Bronchial epithelial cell (primary cell): ENCODE measurements around the gene DOCK9. TPM values are rescaled to one million over a fixed set of nuclear protein-coding genes. Genes with fewer than 3 reads are reported as not detected.

Source experiments
- DNase-seq: peaks from one replicate; pipeline ENCODE4 v3.0.0-alpha.2; 2010; ENCODE audit warnings: low read depth
- FAIRE-seq: peaks from 2 replicates; lab custom pipeline; 2011; peaks lifted over from hg19 to GRCh38; lab: Jason Lieb, UNC
- H3K27me3 ChIP-seq: 2 replicates; pipeline ENCODE4 v1.5.1; 2011; ENCODE audit warnings: low read length; ENCODE audit not compliant: control insufficient read depth, insufficient read depth
- H3K36me3 ChIP-seq: 2 replicates; pipeline ENCODE4 v1.5.1; 2011; ENCODE audit warnings: low read length; ENCODE audit not compliant: control insufficient read depth, insufficient read depth
- H3K4me3 ChIP-seq: 2 replicates; pipeline ENCODE4 v1.5.1; 2011; ENCODE audit warnings: mild to moderate bottlenecking, low read depth, low read length, control low read depth
- CTCF ChIP-seq: IDR thresholded peaks from 2 replicates; pipeline ENCODE4 v1.5.1; 2011; ENCODE audit warnings: mild to moderate bottlenecking, moderate library complexity, low read length, control low read depth, inconsistent platforms; ENCODE audit not compliant: insufficient read depth, severe bottlenecking
- total RNA-seq: library from RNA; depleted of rRNA; stranded (reverse); fragments of >200 nt; gene quantifications from 2 replicates; pipeline ENCODE4 v1.2.1, GENCODE V29; 2014

The DOCK9 gene
- total RNA-seq, 1 donor from 2014 or later = 72.9 TPM

DNA sequence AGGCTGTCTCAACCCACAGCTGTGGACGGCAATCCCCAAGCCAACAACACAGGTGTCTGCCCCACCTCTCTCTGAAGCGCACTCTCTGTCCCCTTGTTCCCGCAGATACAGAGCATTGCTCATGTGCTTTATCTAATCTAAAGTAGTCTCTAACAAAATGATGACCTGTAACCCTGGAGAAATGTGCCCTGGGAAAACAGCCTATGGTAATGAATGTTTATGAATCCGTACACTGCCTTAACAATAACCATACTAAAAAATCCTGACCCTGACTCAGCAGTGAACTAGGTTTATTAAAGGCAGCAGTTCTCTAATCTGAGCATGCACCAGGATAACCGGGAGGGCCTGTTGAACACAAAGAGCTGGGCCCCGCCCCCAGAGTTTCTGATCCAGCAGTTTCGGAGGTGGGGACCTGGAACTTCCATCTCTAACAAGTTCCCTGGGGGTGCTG lies 174.7 kb downstream of the DOCK9 start:
- no peaks in the 10 kb centered on the region for H3K27me3 ChIP-seq
- FAIRE-seq = no peak
- DNase-seq = no peak
- no peak overlapping the region for H3K4me3 ChIP-seq
- TF ChIP-seq CTCF = no peak
- H3K36me3 ChIP-seq = peaks cover 9% of the 10 kb centered on the region

GRCh38 chr13:98802559-98802958 lies 175.3 kb downstream of the DOCK9 start:
- peaks cover 9% of the 10 kb centered on the region for H3K36me3 ChIP-seq
- no peak for TF ChIP-seq CTCF

GRCh38 chr13:98801626-98802418 lies 176.0 kb downstream of the DOCK9 start:
- TF ChIP-seq CTCF = no peak
- Histone ChIP-seq H3K4me3 (no peak overlapping the region), H3K36me3 (peaks cover 12% of the 10 kb centered on the region)

More at GRCh38 chr13:98802559-98802958, 175.3 kb downstream of the DOCK9 start:
- DNase-seq (no peak), FAIRE-seq (peak; percentile 84)
- no peak overlapping the region for H3K4me3 ChIP-seq
- H3K27me3 ChIP-seq = no peaks in the 10 kb centered on the region

GRCh38 chr13:98800078-98800477 lies 177.8 kb downstream of the DOCK9 start:
- H3K36me3 ChIP-seq = peaks cover 18% of the 10 kb centered on the region
- no peaks in the 10 kb centered on the region for H3K27me3 ChIP-seq
- DNase-seq (no peak), FAIRE-seq (no peak)
- TF ChIP-seq CTCF = no peak
- no peak overlapping the region for H3K4me3 ChIP-seq

More at GRCh38 chr13:98801626-98802418, 176.0 kb downstream of the DOCK9 start:
- H3K27me3 ChIP-seq = no peaks in the 10 kb centered on the region
- FAIRE-seq = no peak
- DNase-seq = no peak

- Histone ChIP-seq H3K4me3 (no peak overlapping the region), H3K27me3 (no peaks in the 10 kb centered on the region), H3K36me3 (peaks cover 14% of the 10 kb centered on the region)
- FAIRE-seq = no peak
- DNase-seq = no peak
- no peak for TF ChIP-seq CTCF
Observed at GRCh38 chr13:98798849-98799645, 178.8 kb downstream of the DOCK9 start.
